HG02840 (cell line): ENCODE measurements around the gene ETV3L.
"Not testable (repeated sequence)": the region's sequence is repeated elsewhere in the genome, so short reads cannot be mapped to it uniquely, and the experiment has no call there.

ENCODE experiments used
- ATAC-seq: cut with Tn5 transposase; IDR thresholded peaks from one replicate; pipeline ENCODE4 v1.9.1; 2021; ENCODE audit warnings: mild to moderate bottlenecking, moderate library complexity, moderate number of reproducible peaks; ENCODE audit not compliant: unreplicated experiment, low FRiP score

ETV3L gene

GRCh38 chr1:157085421-157085820 lies 14.2 kb downstream of the ETV3L start:
- ATAC-seq: no peak

GRCh38 chr1:157084720-157085119 lies 14.9 kb downstream of the ETV3L start:
- ATAC-seq: no peak

GRCh38 chr1:157081707-157082106 lies 17.9 kb downstream of the ETV3L start:
- ATAC-seq: no peak

- ATAC-seq: no peak
Measured at GRCh38 chr1:157080714-157081113, 18.9 kb downstream of the ETV3L start.

GRCh38 chr1:157077394-157077793 lies 22.2 kb downstream of the ETV3L start:
- ATAC-seq: no peak

- ATAC-seq: no peak
Measured at GRCh38 chr1:157073944-157074685, 25.5 kb downstream of the ETV3L start.

GRCh38 chr1:157069601-157070000 lies 30.0 kb downstream of the ETV3L start:
- ATAC-seq: no peak

GRCh38 chr1:157059241-157059640 lies 40.4 kb downstream of the ETV3L start:
- not testable (repeated sequence) for ATAC-seq

- no peak for ATAC-seq
Measured at GRCh38 chr1:157056269-157056668, 43.3 kb downstream of the ETV3L start.

GRCh38 chr1:157055729-157056128 lies 43.9 kb downstream of the ETV3L start:
- not testable (repeated sequence) for ATAC-seq

GRCh38 chr1:157050836-157051235 lies 48.8 kb downstream of the ETV3L start:
- ATAC-seq: no peak

GRCh38 chr1:157047062-157047410 lies 52.6 kb downstream of the ETV3L start:
- ATAC-seq: no peak

- peak; percentile 47 for ATAC-seq
Measured at GRCh38 chr1:157045250-157046218, 54.1 kb downstream of the ETV3L start, which contains the start of gene ARHGEF11. ARHGEF11 (minus strand) TSS chr1:157045742; CDS start chr1:157044330, 1,412 bp downstream.

- no peak for ATAC-seq
Measured at GRCh38 chr1:157044326-157044725, 55.3 kb downstream of the ETV3L start.

GRCh38 chr1:157043685-157044084 lies 55.9 kb downstream of the ETV3L start:
- no peak for ATAC-seq

GRCh38 chr1:157042846-157043245 lies 56.8 kb downstream of the ETV3L start:
- ATAC-seq: no peak
